ENCODE data around the gene SCAMP3.

DNA sequence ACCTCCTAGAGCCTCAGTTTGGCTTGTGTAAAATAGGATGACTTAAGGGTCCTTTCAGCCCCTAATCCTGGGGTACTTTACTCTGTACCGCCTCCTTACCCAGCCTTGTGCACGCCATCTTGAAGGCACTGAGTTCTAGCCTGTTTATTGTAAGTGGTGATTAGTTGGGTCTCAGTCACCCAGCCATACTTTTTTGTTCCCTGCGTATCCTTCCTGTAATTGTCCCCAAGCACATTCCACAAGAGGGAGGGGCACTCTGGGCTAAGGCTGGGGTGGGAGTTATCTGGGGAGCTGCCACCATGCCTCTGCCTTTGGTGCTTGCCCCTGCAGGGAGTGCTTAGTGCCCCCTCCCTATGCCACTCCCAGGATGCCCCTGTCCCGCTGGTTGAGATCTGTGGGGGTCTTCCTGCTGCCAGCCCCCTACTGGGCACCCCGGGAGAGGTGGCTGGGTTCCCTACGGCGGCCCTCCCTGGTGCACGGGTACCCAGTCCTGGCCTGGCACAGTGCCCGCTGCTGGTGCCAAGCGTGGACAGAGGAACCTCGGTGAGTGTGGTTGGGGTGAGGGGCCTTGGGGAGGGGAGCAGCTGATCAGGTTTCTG lies 47.4 kb upstream of the SCAMP3 start:
- TF ChIP-seq, protein P1, sequence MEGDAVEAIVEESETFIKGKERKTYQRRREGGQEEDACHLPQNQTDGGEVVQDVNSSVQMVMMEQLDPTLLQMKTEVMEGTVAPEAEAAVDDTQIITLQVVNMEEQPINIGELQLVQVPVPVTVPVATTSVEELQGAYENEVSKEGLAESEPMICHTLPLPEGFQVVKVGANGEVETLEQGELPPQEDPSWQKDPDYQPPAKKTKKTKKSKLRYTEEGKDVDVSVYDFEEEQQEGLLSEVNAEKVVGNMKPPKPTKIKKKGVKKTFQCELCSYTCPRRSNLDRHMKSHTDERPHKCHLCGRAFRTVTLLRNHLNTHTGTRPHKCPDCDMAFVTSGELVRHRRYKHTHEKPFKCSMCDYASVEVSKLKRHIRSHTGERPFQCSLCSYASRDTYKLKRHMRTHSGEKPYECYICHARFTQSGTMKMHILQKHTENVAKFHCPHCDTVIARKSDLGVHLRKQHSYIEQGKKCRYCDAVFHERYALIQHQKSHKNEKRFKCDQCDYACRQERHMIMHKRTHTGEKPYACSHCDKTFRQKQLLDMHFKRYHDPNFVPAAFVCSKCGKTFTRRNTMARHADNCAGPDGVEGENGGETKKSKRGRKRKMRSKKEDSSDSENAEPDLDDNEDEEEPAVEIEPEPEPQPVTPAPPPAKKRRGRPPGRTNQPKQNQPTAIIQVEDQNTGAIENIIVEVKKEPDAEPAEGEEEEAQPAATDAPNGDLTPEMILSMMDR (IDR thresholded peaks at IDR 0.05; ENCODE audit: extremely low read depth in 1 of 2, insufficient read depth in 1 of 2, low read depth in 1 of 2, low read length in 2 of 2) = peak in 1 of 2 donors; percentile 10
- TF ChIP-seq MAX (IDR thresholded peaks at IDR 0.05; ENCODE audit: insufficient read depth, insufficient read length) (no peak), POLR2AphosphoS5 (IDR thresholded peaks at IDR 0.05; ENCODE audit: insufficient read depth, low read depth, low read length) (peak; percentile 82), JUN (IDR thresholded peaks at IDR 0.05; ENCODE audit: borderline replicate concordance, insufficient read depth, insufficient read length, low read depth) (no peak)

All from endothelial cell of umbilical vein (primary cell).